ENCODE measurements around the gene NAIP. TPM values are rescaled to one million over a fixed set of nuclear protein-coding genes. Genes with fewer than 3 reads are reported as not detected.
"Not testable (repeated sequence)": the region's sequence is repeated elsewhere in the genome, so short reads cannot be mapped to it uniquely, and the experiment has no call there.

NAIP gene
- 6.4 and 7.2 TPM in 2 replicates for total RNA-seq

GRCh38 chr5:71025289-71025953, at the start of gene NAIP:
Gene NAIP, minus strand, starts transcription at chr5:71025339. Its CDS starts 12,424 bp downstream, at chr5:71012915.
- H3K27me3 Mint-ChIP-seq; H3K36me3 Mint-ChIP-seq (ENCODE audit: low read depth); H3K4me3 Mint-ChIP-seq; H3K27ac Mint-ChIP-seq; H3K9me3 Mint-ChIP-seq; DNase-seq; H3K4me1 Mint-ChIP-seq; intact Hi-C loops (cut with micrococcal nuclease): not testable (repeated sequence)

GRCh38 chr5:71067262-71067928, 42.3 kb upstream of the NAIP start, which contains the start of gene GTF2H2:
Gene GTF2H2, minus strand, starts transcription at chr5:71067676. Its CDS starts 4,913 bp downstream, at chr5:71062763.
- H3K27me3 Mint-ChIP-seq; H3K4me3 Mint-ChIP-seq; H3K36me3 Mint-ChIP-seq (ENCODE audit: low read depth); H3K9me3 Mint-ChIP-seq; intact Hi-C loops (cut with micrococcal nuclease); DNase-seq; H3K27ac Mint-ChIP-seq; H3K4me1 Mint-ChIP-seq: not testable (repeated sequence)

GRCh38 chr5:71061322-71061721, 36.2 kb upstream of the NAIP start:
- intact Hi-C loops (cut with micrococcal nuclease); H3K4me3 Mint-ChIP-seq; DNase-seq; H3K27ac Mint-ChIP-seq; H3K36me3 Mint-ChIP-seq (ENCODE audit: low read depth); H3K27me3 Mint-ChIP-seq; H3K4me1 Mint-ChIP-seq; H3K9me3 Mint-ChIP-seq: not testable (repeated sequence)

- DNase-seq; H3K4me3 Mint-ChIP-seq; H3K9me3 Mint-ChIP-seq; H3K27ac Mint-ChIP-seq; H3K4me1 Mint-ChIP-seq; intact Hi-C loops (cut with micrococcal nuclease); H3K27me3 Mint-ChIP-seq; H3K36me3 Mint-ChIP-seq (ENCODE audit: low read depth): not testable (repeated sequence)
These were observed 34.3 kb upstream of the NAIP start for GRCh38 chr5:71059426-71059825.

GRCh38 chr5:71044808-71045207, 19.7 kb upstream of the NAIP start:
- intact Hi-C loops (cut with micrococcal nuclease); H3K4me1 Mint-ChIP-seq; H3K36me3 Mint-ChIP-seq (ENCODE audit: low read depth); H3K9me3 Mint-ChIP-seq; H3K27me3 Mint-ChIP-seq; H3K27ac Mint-ChIP-seq; H3K4me3 Mint-ChIP-seq: not testable (repeated sequence)
- peak; percentile 0 for DNase-seq

- H3K4me3 Mint-ChIP-seq; H3K27ac Mint-ChIP-seq; H3K27me3 Mint-ChIP-seq; intact Hi-C loops (cut with micrococcal nuclease); H3K4me1 Mint-ChIP-seq; H3K9me3 Mint-ChIP-seq; H3K36me3 Mint-ChIP-seq (ENCODE audit: low read depth); DNase-seq: not testable (repeated sequence)
These were observed 19.0 kb upstream of the NAIP start for GRCh38 chr5:71044128-71044527.

GRCh38 chr5:71031046-71031776, 6.1 kb upstream of the NAIP start:
- H3K36me3 Mint-ChIP-seq (ENCODE audit: low read depth); H3K4me1 Mint-ChIP-seq; DNase-seq; H3K4me3 Mint-ChIP-seq; H3K9me3 Mint-ChIP-seq; H3K27ac Mint-ChIP-seq; H3K27me3 Mint-ChIP-seq; intact Hi-C loops (cut with micrococcal nuclease): not testable (repeated sequence)

GRCh38 chr5:71020643-71021042, 4.5 kb downstream of the NAIP start:
- H3K36me3 Mint-ChIP-seq (ENCODE audit: low read depth); H3K4me3 Mint-ChIP-seq; H3K9me3 Mint-ChIP-seq; DNase-seq; H3K4me1 Mint-ChIP-seq; H3K27me3 Mint-ChIP-seq; H3K27ac Mint-ChIP-seq; intact Hi-C loops (cut with micrococcal nuclease): not testable (repeated sequence)

GRCh38 chr5:71018376-71019005, 6.6 kb downstream of the NAIP start:
- H3K27ac Mint-ChIP-seq; H3K4me3 Mint-ChIP-seq; intact Hi-C loops (cut with micrococcal nuclease); H3K36me3 Mint-ChIP-seq (ENCODE audit: low read depth); H3K4me1 Mint-ChIP-seq; H3K27me3 Mint-ChIP-seq; DNase-seq; H3K9me3 Mint-ChIP-seq: not testable (repeated sequence)

- intact Hi-C loops (cut with micrococcal nuclease), result no loop called here
- Mint-ChIP-seq H3K27ac (no peak overlapping the region), H3K36me3 (ENCODE audit: low read depth) (no peaks in the 10 kb centered on the region), H3K27me3 (no peaks in the 10 kb centered on the region), H3K9me3 (no peaks in the 10 kb centered on the region), H3K4me1 (no peaks in the 10 kb centered on the region), H3K4me3 (no peak overlapping the region)
- DNase-seq, result peak; percentile 14
These were observed 11.0 kb downstream of the NAIP start for GRCh38 chr5:71014176-71014575.

- no peak overlapping the region for H3K4me3 Mint-ChIP-seq
- H3K27me3 Mint-ChIP-seq, result no peaks in the 10 kb centered on the region
- peak; percentile 36 for DNase-seq
- H3K27ac Mint-ChIP-seq, result no peak overlapping the region
- no peaks in the 10 kb centered on the region for H3K4me1 Mint-ChIP-seq
- no peaks in the 10 kb centered on the region for H3K36me3 Mint-ChIP-seq (ENCODE audit: low read depth)
- H3K9me3 Mint-ChIP-seq, result no peaks in the 10 kb centered on the region
- intact Hi-C loops (cut with micrococcal nuclease), result no loop called here
These were observed 11.6 kb downstream of the NAIP start for GRCh38 chr5:71013575-71013974.

GRCh38 chr5:71011194-71011792, 13.8 kb downstream of the NAIP start:
- no peaks in the 10 kb centered on the region for H3K4me1 Mint-ChIP-seq
- no peak overlapping the region for H3K27ac Mint-ChIP-seq
- intact Hi-C loops (cut with micrococcal nuclease), result no loop called here
- H3K27me3 Mint-ChIP-seq, result no peaks in the 10 kb centered on the region
- H3K4me3 Mint-ChIP-seq, result no peak overlapping the region
- DNase-seq, result peak; percentile 40
- no peaks in the 10 kb centered on the region for H3K9me3 Mint-ChIP-seq
- H3K36me3 Mint-ChIP-seq (ENCODE audit: low read depth), result no peaks in the 10 kb centered on the region

GRCh38 chr5:71006983-71007382, 18.2 kb downstream of the NAIP start:
- not testable (repeated sequence) for DNase-seq, H3K4me3 Mint-ChIP-seq

GRCh38 chr5:70984882-70985281, 40.3 kb downstream of the NAIP start:
- H3K27me3 Mint-ChIP-seq; H3K4me1 Mint-ChIP-seq; DNase-seq; intact Hi-C loops (cut with micrococcal nuclease); H3K9me3 Mint-ChIP-seq; H3K36me3 Mint-ChIP-seq (ENCODE audit: low read depth); H3K27ac Mint-ChIP-seq; H3K4me3 Mint-ChIP-seq: not testable (repeated sequence)

More at GRCh38 chr5:71006983-71007382, 18.2 kb downstream of the NAIP start:
- H3K27me3 Mint-ChIP-seq; intact Hi-C loops (cut with micrococcal nuclease); H3K36me3 Mint-ChIP-seq (ENCODE audit: low read depth); H3K9me3 Mint-ChIP-seq; H3K27ac Mint-ChIP-seq; H3K4me1 Mint-ChIP-seq: not testable (repeated sequence)

Data from activated CD4-positive, alpha-beta T cell treated with anti-CD3 and anti-CD28 coated beads, Interleukin-2, amount 10 ng/mL, durations not matched to agents 24 days and 14 days (primary cell).